HUES48 (cell line): ENCODE results near the gene RYR3.

Experiments
- H3K27ac ChIP-seq: one replicate; pipeline ENCODE4 v1.7.0; 2013; ENCODE audit warnings: low read depth, low read length, inconsistent platforms
- H3K27me3 ChIP-seq: 2 replicates; pipeline ENCODE4 v1.6.1; 2013; ENCODE audit warnings: mild to moderate bottlenecking, low read length; ENCODE audit not compliant: control insufficient read depth, insufficient read depth
- H3K36me3 ChIP-seq: 2 replicates; pipeline ENCODE4 v1.6.1; 2013; ENCODE audit warnings: low read length; ENCODE audit not compliant: control insufficient read depth, insufficient read depth
- H3K4me1 ChIP-seq: 2 replicates; pipeline ENCODE4 v1.6.1; 2013; ENCODE audit warnings: mild to moderate bottlenecking, low read length; ENCODE audit not compliant: control insufficient read depth, insufficient read depth
- H3K4me3 ChIP-seq: 2 replicates; pipeline ENCODE4 v1.5.1; 2013; ENCODE audit warnings: mild to moderate bottlenecking, low read depth, low read length
- H3K9ac ChIP-seq: 2 replicates; pipeline ENCODE4 v1.6.1; 2013; ENCODE audit warnings: mild to moderate bottlenecking, low read depth, low read length, moderate library complexity
- H3K9me3 ChIP-seq: 2 replicates; pipeline ENCODE4 v1.6.1; 2013; ENCODE audit warnings: low read length; ENCODE audit not compliant: control insufficient read depth, insufficient read depth

The RYR3 gene

DNA sequence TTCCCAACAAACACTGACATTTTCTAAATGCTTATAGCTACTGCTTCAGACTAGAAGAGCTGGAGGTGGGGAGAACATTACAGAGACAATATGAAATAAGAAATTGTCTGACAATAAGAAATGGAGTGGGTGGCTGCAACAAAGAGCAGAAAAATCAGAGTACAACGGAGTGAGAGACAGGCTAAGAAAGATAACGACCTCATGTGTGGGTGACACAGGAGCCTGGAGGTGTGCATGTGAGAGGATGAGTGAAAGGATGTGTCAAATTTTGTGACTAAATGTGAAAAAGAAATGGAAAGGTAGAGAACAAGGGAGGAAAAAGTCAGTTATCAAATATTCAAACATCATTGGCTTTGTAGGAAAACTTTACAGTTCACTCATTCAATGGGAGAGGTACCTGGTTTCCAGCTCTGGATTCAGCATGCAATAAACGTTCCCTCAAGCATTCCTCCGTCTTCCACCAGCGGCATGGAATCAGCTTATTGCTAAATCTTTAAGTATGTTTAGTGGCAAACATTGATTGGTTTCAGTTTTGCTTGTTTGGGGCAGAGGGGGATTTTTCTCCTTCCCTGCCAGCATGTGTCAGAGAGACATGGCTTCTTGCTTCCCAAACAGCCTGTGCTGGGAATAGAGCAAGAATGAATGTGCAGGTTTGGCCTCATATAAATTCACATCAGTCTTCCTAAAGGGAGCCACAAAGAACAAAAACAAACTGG is 553.8 kb downstream of the RYR3 start:
- no peaks in the 10 kb centered on the region for H3K9me3 ChIP-seq
- H3K4me1 ChIP-seq = peaks cover 17% of the 10 kb centered on the region
- no peaks in the 10 kb centered on the region for H3K27me3 ChIP-seq
- H3K9ac ChIP-seq = no peak overlapping the region
- no peak overlapping the region for H3K27ac ChIP-seq
- no peak overlapping the region for H3K4me3 ChIP-seq
- H3K36me3 ChIP-seq = peaks cover 6% of the 10 kb centered on the region

DNA sequence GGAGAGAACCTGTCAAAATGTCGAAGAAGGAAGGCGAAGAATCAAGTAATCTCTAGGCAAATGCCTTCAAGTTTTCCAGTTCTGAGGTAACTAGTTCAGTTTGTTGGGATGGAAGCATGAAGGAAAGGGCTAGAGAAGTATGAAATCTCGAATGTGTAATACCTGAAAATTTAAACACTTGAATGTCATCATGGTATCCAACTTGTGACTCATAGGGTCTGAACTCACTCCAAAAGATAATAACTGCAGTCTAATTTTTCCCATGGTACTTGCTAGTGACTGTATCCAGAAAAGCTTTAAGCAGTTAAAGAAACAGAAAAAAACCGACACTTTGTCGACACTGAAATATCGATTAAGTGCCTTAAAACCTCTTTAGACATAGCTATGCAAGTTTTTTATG is 554.6 kb downstream of the RYR3 start:
- Histone ChIP-seq H3K36me3 (peaks cover 6% of the 10 kb centered on the region), H3K27me3 (no peaks in the 10 kb centered on the region), H3K4me3 (no peak overlapping the region), H3K9me3 (no peaks in the 10 kb centered on the region), H3K4me1 (peaks cover 10% of the 10 kb centered on the region), H3K9ac (no peak overlapping the region), H3K27ac (no peak overlapping the region)

DNA sequence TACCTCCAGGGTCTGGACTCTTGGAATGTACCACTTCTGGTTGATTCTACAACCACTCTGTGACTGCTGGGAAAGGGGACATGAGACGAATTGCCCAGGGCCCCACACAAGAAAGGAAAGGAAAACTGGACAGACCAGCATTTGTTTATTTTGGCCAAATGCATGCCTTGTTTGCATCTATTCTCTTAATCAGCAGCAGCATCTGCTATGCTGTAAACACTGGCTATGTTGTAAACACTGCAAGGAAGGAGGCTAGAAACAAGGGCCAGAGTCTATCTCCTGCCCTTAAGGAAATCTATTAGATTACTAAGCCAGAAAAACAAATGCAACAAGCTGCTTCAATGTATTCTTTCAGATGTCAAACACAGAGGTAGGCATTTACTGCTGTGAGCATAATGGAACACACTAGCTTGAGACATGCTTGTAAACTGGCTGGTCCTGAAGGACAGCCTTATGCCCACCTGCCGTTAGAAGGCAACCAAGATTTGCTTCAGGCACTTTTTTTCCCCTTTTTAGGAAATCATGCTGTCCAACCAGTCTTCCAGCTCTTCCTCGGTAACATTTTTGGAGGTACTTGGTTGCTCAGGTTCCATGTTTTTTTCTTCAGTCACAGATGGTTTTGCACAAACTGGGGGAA is 555.5 kb downstream of the RYR3 start:
- H3K36me3 ChIP-seq = peaks cover 6% of the 10 kb centered on the region
- no peak overlapping the region for H3K27ac ChIP-seq
- H3K27me3 ChIP-seq = no peaks in the 10 kb centered on the region
- no peak overlapping the region for H3K9ac ChIP-seq
- H3K9me3 ChIP-seq = no peaks in the 10 kb centered on the region
- H3K4me3 ChIP-seq = no peak overlapping the region
- H3K4me1 ChIP-seq = 0 out of 2 replicates have a peak, but pooled peaks cover 3% of the 10 kb centered on the region

DNA sequence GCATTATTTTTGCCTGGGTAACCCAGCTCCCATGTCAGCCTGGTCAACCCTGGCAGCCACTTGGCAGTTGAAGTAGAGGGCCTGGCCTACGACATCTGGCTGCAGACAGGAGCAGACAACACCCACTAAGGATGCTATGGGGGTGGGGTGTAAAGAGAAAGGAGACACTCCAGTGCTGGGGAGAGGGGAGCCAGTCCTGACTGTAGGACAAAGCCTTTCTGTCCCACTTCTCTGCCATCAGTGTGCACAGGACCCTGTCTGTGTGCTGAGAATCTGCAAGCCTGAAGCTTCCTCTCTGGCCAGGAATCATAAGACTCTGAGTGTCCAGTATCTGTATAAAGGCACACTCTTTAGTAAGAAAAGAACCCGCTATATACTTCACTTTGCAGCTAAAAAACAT is 561.2 kb downstream of the RYR3 start:
- no peak overlapping the region for H3K4me3 ChIP-seq
- H3K27ac ChIP-seq = no peak overlapping the region
- H3K9me3 ChIP-seq = no peaks in the 10 kb centered on the region
- no peaks in the 10 kb centered on the region for H3K27me3 ChIP-seq
- no peak overlapping the region for H3K9ac ChIP-seq
- H3K4me1 ChIP-seq = peaks cover 13% of the 10 kb centered on the region
- no peaks in the 10 kb centered on the region for H3K36me3 ChIP-seq

DNA sequence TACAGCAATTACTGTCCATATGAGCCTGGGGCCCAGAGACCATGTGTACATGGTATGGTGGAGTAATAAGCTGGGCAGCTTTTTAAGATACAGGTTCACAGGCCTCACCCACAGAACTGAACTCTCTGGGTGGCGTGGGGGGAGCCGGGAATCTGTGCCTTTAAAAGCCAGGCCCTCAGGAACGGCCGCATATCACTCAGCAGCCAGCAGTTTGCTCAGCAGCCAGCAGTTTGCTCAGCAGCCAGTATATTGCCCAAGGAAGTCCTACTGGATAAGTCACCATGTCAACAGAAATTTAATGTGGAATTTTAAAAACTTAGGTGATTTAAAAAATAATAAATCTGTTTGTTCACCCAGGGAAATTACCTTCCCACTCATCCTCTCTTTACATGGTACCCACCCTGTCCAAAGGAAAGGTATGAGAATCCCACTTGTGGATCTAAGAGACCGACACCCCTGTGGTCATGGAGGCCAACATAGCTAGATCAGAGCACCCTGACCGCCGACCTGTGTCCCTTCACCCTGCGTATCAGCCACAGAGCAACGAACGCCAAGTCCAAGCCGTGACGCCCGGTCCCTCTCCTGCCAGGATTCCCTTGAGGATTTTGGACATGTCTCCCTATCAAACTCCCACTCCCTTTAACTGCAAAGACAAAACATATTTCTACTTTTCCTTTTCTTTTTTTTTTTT is 561.8 kb downstream of the RYR3 start:
- peaks cover 13% of the 10 kb centered on the region for H3K4me1 ChIP-seq
- H3K27ac ChIP-seq = no peak overlapping the region
- H3K9ac ChIP-seq = no peak overlapping the region

DNA sequence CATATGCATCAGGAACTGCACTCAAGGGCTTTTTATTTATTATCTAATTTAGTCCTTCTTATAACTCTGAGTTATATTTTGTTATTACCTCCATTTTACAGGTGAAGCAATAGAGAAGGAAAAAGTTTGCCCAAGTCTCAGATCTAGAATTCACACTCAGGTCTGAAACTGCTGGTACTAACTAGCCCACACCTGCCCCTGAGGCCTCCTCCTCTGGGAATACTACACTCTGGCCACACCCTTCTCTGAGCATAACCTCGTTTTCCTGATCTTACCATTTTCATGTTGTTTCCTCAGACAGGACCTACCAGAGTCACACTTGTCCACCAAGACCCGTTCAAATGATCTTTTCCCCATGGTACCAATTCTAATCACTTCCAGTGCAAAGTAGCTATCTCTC is 563.4 kb downstream of the RYR3 start:
- no peaks in the 10 kb centered on the region for H3K36me3 ChIP-seq

More for the DNA sequence above, 561.8 kb downstream of the RYR3 start:
- Histone ChIP-seq H3K36me3 (no peaks in the 10 kb centered on the region), H3K9me3 (no peaks in the 10 kb centered on the region), H3K4me3 (no peak overlapping the region), H3K27me3 (no peaks in the 10 kb centered on the region)

DNA sequence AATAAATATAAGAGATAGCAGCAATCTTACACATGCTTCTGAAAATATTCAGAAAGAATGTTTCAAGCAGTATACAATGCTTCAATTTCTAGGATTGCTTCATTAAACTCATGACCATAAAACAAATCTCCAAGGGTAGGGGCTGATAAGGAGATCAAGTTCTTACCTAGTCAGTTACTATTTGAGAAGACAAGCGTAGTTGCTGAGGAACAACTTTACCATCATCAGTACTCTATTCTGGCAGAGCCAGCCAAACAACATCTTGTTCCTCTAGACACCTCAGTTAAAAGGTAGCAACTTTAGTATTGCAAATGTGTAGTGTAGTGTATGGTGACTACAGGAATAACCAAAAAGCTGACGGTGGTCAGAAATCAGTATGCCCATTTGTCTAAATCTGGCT is 572.2 kb downstream of the RYR3 start:
- Histone ChIP-seq H3K4me1 (no peaks in the 10 kb centered on the region), H3K36me3 (no peaks in the 10 kb centered on the region), H3K9me3 (no peaks in the 10 kb centered on the region)

More for the DNA sequence above, 563.4 kb downstream of the RYR3 start:
- Histone ChIP-seq H3K27me3 (no peaks in the 10 kb centered on the region), H3K9ac (no peak overlapping the region), H3K27ac (no peak overlapping the region), H3K4me1 (peaks cover 13% of the 10 kb centered on the region), H3K9me3 (no peaks in the 10 kb centered on the region), H3K4me3 (no peak overlapping the region)

DNA sequence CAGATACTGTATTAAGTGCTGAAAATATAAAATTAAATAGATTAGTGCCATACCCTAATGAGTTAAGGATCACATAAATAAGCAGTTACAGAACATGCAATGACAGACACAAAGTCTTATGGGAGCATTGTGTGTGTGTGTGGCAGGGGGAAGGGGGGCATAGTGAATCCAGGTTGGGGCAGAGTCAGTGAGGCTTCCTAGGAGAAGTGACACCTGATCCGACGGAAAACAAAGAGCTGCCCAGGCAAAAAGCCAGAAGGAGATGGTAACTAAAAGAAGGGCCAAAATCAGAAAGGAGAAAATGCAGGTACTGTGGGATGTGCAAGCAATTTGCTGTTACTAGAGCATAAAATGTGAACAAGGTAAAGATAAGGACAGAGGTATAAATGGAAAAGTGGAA is 577.4 kb downstream of the RYR3 start:
- no peak overlapping the region for H3K4me3 ChIP-seq
- no peak overlapping the region for H3K27ac ChIP-seq
- H3K4me1 ChIP-seq = no peaks in the 10 kb centered on the region
- no peaks in the 10 kb centered on the region for H3K36me3 ChIP-seq
- no peaks in the 10 kb centered on the region for H3K27me3 ChIP-seq
- no peak overlapping the region for H3K9ac ChIP-seq
- H3K9me3 ChIP-seq = no peaks in the 10 kb centered on the region

More for the DNA sequence above, 572.2 kb downstream of the RYR3 start:
- H3K27ac ChIP-seq = no peak overlapping the region
- H3K4me3 ChIP-seq = no peak overlapping the region
- no peak overlapping the region for H3K9ac ChIP-seq
- no peaks in the 10 kb centered on the region for H3K27me3 ChIP-seq

DNA sequence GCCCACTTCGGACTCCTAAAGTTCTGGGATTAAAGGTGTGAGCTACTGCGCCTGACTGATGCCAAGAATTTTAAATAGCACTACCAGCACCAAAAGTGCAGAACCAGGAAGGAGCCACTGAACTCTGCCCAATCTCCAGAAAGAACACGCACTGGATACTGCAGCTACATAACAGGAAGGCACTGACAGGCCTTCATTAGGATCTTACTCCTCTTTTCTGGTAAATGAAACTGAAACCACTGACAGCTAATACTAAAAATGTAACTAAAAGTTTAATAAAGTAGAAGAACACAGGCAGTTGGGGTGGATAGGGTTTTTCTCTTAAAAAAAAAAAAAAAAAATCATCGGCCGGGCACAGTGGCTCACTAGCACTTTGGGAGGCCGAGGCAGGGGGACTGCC is 583.4 kb downstream of the RYR3 start:
- H3K4me3 ChIP-seq = no peak overlapping the region
- no peak overlapping the region for H3K27ac ChIP-seq
- no peaks in the 10 kb centered on the region for H3K9me3 ChIP-seq
- no peaks in the 10 kb centered on the region for H3K27me3 ChIP-seq
- H3K36me3 ChIP-seq = no peaks in the 10 kb centered on the region
- H3K4me1 ChIP-seq = no peaks in the 10 kb centered on the region
- H3K9ac ChIP-seq = no peak overlapping the region

DNA sequence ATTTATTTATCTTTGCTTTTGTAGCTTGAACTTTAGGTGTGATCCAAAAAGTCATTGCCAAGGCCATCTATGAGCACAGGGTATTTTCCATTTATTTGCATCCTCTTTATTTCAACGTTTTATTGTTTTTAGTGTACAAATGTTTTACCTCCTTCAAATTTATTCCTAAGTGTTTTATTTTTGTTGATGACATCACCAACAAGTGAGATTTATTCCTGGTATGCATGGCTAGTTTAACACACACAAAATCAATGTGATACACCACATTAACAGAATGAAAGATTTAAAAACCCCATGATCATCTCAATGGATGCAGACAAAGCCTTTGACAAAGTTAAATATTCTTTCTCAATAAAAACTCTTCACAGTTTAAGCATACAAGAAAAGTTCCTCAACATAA is 591.3 kb downstream of the RYR3 start:
- Histone ChIP-seq H3K36me3 (no peaks in the 10 kb centered on the region), H3K4me1 (0 out of 2 replicates have a peak, but pooled peaks cover 7% of the 10 kb centered on the region), H3K4me3 (no peak overlapping the region), H3K9ac (no peak overlapping the region), H3K27me3 (no peaks in the 10 kb centered on the region), H3K27ac (no peak overlapping the region), H3K9me3 (no peaks in the 10 kb centered on the region)

DNA sequence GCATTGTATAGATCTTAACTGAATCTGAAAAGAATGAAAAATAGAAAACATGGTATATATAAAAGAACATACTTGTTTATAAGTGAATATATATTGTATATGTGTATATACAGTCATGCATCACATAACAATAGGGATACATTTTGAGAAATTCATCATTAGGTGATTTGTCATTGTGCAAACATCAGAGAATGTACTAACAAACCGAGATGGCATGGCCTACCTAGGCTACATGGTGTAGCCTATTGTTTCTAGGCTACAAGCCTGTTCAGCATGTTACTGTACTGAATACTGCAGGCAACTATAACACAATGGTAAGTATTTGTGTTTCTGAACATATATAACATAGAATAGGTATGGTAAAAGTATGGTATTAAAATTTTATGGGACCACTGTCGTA is 592.9 kb downstream of the RYR3 start:
- no peak overlapping the region for H3K9ac ChIP-seq
- H3K27ac ChIP-seq = no peak overlapping the region
- no peaks in the 10 kb centered on the region for H3K27me3 ChIP-seq
- no peaks in the 10 kb centered on the region for H3K36me3 ChIP-seq
- no peak overlapping the region for H3K4me3 ChIP-seq
- peaks cover 12% of the 10 kb centered on the region for H3K4me1 ChIP-seq
- H3K9me3 ChIP-seq = no peaks in the 10 kb centered on the region
